GM18909 (cell line): ENCODE data around the gene KAT2B.
"Not testable (repeated sequence)": the region's sequence is repeated elsewhere in the genome, so short reads cannot be mapped to it uniquely, and the experiment has no call there.

Experiments
- ATAC-seq: cut with Tn5 transposase; IDR thresholded peaks from one replicate; pipeline ENCODE4 v1.9.1; 2021; ENCODE audit warnings: mild to moderate bottlenecking; ENCODE audit not compliant: unreplicated experiment, poor library complexity

Gene KAT2B

GRCh38 chr3:20039765-20040547 lies at the start of gene KAT2B:
TSS of gene KAT2B (plus strand) at chr3:20040446. CDS start at chr3:20040478, 32 bp downstream.
- peak; percentile 64 for ATAC-seq

DNA sequence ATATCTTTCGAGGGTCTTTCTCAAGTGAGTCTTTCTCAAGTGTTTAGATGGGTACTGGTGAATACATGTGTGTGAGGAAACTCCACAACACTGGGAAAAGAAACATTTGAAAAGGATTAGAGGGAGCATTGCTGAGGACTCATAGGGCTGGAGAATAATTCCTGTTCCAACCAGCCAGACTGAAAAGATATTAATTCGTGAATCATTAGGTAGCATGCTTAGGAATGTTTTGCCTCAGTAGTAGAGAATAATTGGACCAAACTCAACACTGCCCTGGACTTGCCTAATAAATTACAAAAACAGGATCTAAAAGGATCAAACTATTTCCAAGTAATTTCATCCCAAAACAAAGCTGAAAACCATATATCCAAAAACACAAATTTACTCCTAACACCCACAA lies 45.5 kb upstream of the KAT2B start:
- ATAC-seq: no peak

DNA sequence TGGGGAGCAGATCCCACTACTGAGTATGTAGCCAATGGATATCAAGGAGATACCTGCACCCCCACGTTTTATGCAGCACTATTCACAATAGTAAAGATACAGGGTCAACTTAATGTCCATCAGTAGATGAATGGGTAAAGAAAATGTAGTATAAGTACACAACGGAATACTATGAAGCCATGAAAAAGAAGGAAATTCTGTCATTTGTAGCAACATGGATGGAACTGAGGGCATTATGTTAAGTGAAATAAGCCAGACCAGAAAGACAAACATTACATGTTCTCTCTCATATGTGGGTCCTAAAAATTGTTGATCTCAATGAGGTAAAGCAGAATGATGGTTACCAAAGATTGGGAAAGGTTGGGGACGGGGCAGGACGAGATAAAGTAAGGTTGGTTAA lies 42.7 kb upstream of the KAT2B start:
- no peak for ATAC-seq

GRCh38 chr3:20001932-20002331 lies 38.3 kb upstream of the KAT2B start:
- ATAC-seq: no peak

DNA sequence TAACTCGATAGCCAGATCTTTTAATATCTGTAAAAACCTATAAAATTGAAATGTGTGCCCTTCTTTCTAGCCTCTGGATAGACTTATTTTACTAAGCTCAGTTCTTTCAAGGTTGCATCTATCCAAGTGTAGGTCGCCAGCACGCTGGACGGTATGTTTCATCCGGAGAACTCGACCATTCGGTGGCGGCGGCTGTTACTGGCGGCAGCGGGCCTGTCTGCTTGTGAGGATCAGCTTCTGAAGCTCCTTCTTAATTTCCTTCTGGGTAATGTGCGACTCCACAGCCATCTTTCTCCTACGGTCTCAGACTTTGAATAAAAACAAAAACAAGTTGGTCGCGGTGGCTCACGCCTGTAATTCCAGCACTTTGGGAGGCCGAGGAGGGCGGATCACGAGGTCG lies 32.3 kb upstream of the KAT2B start:
- no peak for ATAC-seq

GRCh38 chr3:20008646-20009045 lies 31.6 kb upstream of the KAT2B start:
- ATAC-seq: no peak

DNA sequence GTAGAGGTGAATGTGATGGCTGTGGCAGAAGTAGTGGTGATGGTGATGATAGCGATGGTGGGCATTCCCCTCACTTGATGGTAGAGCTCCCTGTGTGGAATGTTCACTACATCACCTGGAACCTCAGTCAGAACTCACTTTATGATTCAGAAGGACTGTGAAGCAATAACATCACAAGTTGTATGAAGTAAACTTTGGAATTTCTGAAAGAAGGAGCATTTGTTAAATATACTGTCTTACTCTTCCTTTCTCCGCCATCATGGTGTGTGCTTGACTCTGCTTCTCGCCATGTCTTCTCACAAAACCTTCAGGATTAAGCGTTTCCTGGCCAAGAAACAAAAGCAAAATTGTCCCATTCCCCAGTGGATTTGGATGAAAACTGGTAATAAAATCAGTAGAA lies 28.1 kb upstream of the KAT2B start, which contains the start of gene PP2D1:
TSS of gene PP2D1 (minus strand) at position 101 of the 400 bp plus-strand sequence. CDS start 192 bp downstream, outside the sequence.
- no peak for ATAC-seq

GRCh38 chr3:20013396-20013795 lies 26.9 kb upstream of the KAT2B start:
- ATAC-seq: no peak

GRCh38 chr3:20015525-20015924 lies 24.7 kb upstream of the KAT2B start:
- no peak for ATAC-seq

DNA sequence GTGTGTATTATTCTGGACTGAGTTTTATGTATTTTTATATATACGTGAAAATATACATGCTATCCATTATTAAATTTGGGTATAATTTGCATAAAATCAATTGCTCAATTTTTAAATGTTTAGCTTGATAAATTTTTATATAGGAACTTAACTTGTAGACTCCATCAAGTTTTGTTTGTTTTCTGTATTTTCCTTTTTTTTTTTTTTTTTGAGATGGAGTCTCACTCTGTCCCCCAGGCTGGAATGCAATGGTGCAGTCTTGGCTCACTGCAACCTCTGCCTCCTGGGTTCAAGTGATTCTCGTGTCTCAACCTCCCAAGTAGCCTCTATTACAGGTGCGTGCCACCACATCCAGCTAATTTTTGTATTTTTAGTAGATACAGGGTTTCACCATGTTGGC lies 24.2 kb upstream of the KAT2B start:
- not testable (repeated sequence) for ATAC-seq

GRCh38 chr3:20022954-20023622 lies 17.2 kb upstream of the KAT2B start:
- ATAC-seq: no peak

GRCh38 chr3:20023623-20024405 lies 16.4 kb upstream of the KAT2B start:
- no peak for ATAC-seq

- ATAC-seq: no peak
These were observed 13.1 kb upstream of the KAT2B start for GRCh38 chr3:20027136-20027535.

DNA sequence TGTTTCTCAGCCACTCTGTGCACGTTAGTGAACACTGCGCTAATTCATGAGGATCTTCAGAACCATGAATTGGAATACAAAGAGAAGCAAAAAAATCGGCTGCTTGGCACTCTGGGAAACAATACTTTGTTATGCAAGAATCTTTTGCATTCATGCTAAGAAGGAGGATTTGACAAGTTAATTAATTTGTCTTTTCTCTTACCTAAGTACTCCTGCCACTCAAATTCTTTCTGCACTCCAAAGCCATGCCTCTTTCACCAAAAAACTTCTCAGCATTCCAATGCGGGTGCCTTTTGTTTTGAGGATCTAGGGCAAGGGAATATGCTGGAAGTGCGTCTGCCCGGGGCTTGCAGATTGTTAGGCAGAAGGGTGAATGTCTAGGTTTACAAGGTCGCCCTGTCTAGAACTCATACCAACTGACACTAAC lies 11.3 kb upstream of the KAT2B start:
- no peak for ATAC-seq

GRCh38 chr3:20031939-20032338 lies 8.3 kb upstream of the KAT2B start:
- not testable (repeated sequence) for ATAC-seq

- no peak for ATAC-seq
These were observed 5.2 kb upstream of the KAT2B start for GRCh38 chr3:20035019-20035418.

DNA sequence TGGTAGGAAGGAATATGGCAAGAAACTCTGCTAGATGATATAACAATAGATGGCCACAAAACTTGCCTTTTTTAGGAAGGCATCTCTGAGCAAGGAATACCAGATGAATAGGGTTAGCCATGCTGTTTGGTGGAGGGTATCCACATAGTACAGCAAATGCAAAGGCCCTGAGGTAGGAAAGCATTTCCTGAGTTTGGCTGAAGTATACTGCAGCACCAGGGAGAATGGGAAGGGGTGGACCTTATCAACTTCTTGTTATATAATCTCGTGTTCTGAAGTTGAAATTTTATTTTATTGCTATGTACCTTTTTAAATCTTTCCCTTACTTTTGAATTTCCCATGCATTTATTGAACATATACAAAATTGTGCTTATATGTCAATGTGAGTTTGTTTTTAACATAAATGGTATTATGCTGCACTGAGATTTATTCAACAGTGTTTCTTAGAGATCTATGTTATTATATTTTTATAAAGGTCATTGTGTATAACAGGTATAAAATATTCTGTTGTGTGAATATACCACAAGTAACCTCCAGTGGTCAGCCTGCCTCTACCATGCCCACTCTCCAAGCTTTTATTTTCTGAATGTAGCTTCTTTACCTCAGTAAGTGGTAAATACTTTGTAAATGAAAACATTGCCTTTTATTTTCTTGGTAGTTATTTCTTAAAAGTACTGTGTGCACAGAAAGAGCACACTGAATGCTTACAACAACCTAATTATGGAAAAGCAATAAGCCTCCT lies 2.8 kb upstream of the KAT2B start:
- ATAC-seq: no peak

GRCh38 chr3:20038699-20039465 lies 1.4 kb upstream of the KAT2B start:
- no peak for ATAC-seq

DNA sequence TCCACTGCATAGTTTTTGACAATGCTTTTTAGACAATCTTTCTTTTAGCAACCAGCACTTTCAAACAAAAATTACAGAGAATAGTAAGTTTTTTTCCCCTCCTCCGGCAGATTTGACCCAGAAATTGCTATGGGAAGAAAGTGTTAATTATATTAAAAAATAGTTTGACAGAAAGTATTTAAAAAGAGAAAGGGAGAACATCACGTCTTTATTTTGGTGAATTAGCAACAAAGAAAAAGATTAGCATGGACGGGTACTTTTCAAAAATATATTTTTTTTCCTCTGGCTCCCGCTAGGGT lies 831 bp upstream of the KAT2B start:
- ATAC-seq: no peak
